Measurements from ENCODE around the gene LIMK1.

Gene LIMK1

DNA sequence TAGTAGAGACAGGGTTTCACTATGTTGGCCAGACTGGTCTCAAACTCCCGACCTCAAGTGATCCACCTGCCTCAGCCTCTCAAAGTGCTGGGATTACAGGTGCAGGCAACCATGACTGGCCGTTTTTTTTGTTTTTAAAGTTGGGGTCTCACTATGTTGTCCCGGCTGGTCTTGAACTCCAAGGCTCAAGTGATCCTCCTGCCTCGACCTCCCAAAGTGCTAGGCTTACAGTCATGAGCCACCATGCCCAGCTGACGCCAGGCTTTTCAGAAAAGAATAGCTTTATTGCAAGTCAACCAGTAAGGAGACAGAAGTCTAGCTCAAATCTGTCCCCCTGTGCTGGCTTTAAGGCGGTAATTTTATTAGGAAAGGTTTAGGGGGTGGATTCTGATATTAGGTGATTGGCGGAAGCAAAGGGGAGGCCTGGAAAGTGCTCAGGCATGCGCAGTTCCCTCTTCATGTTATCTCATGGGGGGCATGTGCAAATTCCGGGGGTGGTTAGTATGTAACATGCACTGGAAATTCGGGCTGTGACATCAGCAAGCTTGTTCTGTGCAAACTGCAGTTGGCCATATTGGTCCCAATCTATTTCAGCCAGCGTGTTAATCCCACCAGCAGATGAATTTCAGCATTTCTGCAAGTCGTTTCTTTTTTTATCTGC lies 42.7 kb downstream of the LIMK1 start:
- TF ChIP-seq, protein P1, sequence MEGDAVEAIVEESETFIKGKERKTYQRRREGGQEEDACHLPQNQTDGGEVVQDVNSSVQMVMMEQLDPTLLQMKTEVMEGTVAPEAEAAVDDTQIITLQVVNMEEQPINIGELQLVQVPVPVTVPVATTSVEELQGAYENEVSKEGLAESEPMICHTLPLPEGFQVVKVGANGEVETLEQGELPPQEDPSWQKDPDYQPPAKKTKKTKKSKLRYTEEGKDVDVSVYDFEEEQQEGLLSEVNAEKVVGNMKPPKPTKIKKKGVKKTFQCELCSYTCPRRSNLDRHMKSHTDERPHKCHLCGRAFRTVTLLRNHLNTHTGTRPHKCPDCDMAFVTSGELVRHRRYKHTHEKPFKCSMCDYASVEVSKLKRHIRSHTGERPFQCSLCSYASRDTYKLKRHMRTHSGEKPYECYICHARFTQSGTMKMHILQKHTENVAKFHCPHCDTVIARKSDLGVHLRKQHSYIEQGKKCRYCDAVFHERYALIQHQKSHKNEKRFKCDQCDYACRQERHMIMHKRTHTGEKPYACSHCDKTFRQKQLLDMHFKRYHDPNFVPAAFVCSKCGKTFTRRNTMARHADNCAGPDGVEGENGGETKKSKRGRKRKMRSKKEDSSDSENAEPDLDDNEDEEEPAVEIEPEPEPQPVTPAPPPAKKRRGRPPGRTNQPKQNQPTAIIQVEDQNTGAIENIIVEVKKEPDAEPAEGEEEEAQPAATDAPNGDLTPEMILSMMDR (IDR thresholded peaks at IDR 0.05; ENCODE audit: low read length, missing control alignments), result no peak
- no peak overlapping the region for H3K4me3 ChIP-seq (replicated peaks; ENCODE audit: low read depth, low read length)
- DNase-seq (ENCODE audit: low read depth), result no peak

DNA sequence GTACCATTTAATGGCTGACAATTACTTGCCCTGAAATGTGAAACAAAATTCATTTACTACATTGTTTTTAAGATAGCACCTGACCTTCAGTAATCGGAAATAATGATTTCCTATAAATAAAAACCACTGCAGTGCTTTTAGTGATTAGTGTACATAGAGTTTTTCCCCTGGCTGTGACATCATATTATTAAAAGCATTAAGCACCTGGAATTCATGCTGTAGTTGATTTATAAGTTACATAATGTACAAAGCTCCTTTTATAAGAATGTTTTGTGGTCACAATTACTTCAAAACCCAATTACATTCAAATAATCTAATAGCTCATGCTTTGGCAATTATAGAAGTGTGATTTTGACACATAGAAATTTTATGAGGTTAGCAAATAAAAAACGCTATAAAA lies 46.3 kb downstream of the LIMK1 start:
- TF ChIP-seq, protein P1 (IDR thresholded peaks at IDR 0.05; ENCODE audit: low read length, missing control alignments), result no peak
- no peak overlapping the region for H3K4me3 ChIP-seq (replicated peaks; ENCODE audit: low read depth, low read length)
- no peak for DNase-seq (ENCODE audit: low read depth)

DNA sequence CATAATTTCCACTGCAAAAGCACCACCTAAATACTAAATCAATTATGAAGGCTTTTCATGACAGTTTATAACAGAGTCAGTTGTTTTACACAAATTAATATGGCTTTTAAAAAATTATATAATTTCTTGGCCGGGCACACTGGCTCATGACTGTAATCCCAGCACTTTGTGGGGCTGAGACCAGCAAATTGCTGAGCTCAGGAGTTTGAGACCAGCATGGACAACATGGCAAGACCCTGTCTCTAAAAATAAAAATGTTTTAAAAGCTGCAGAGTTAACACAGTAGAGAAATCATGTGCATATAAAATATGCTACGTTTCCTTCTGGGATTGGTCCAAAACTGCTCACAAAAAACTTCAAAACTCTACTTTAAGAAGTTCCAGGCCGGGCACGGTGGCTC lies 46.9 kb downstream of the LIMK1 start:
- H3K4me3 ChIP-seq (replicated peaks; ENCODE audit: low read depth, low read length), result no peak overlapping the region
- DNase-seq (ENCODE audit: low read depth), result no peak
- TF ChIP-seq, protein P1 (IDR thresholded peaks at IDR 0.05; ENCODE audit: low read length, missing control alignments), result no peak

DNA sequence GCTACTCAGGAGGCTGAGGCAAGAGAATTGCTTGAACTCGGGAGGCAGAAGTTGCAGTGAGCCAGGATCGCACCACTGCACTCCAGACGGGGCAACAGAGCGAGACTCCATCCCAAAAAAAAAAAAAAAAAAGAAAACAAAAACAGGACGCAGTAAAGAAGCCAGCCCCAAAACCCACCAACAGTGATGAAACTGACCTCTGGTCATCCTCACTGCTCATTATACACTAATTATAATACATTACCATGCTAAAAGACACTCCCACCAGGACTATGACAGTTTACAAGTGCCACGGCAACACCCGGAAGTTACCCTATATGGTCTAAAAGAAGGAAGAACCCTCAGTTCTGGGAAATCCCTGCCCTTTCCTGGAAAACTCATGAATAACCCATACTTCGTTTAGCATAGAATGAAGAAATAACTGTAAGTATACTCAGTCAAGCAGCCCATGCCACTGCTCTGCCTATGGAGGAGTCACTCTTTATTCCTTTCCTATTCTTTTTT lies 50.6 kb downstream of the LIMK1 start:
- DNase-seq (ENCODE audit: low read depth), result peak; percentile 30
- TF ChIP-seq, protein P1 (IDR thresholded peaks at IDR 0.05; ENCODE audit: low read length, missing control alignments), result no peak
- no peak overlapping the region for H3K4me3 ChIP-seq (replicated peaks; ENCODE audit: low read depth, low read length)

DNA sequence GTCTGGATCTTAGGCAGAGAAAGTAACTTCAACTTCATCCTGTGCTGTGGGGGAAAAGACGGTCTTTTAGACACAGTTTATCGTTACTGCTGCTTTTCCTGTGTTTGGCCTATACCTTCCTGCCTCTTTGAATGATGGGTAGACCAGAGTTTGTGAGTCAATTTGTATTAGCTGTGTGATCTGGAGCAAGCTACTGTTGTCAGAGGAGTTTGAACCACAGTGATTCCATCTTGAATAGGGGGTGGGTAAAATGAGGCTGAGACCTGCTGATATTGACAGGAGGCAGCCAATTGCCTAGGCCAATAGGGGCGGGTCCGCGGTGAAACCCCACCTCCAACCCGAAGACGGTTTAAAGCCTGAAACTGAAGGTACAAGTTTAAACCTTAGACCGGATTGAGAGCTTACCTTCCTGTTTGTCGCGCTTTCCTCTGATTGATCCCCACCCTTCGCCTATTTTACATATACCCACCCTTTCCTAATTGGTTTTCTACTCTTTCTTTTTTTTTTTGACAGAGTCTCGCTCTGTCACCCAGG lies 54.8 kb downstream of the LIMK1 start:
- TF ChIP-seq, protein P1 (IDR thresholded peaks at IDR 0.05; ENCODE audit: low read length, missing control alignments), result no peak
- no peak for DNase-seq (ENCODE audit: low read depth)
- H3K4me3 ChIP-seq (replicated peaks; ENCODE audit: low read depth, low read length), result no peak overlapping the region

DNA sequence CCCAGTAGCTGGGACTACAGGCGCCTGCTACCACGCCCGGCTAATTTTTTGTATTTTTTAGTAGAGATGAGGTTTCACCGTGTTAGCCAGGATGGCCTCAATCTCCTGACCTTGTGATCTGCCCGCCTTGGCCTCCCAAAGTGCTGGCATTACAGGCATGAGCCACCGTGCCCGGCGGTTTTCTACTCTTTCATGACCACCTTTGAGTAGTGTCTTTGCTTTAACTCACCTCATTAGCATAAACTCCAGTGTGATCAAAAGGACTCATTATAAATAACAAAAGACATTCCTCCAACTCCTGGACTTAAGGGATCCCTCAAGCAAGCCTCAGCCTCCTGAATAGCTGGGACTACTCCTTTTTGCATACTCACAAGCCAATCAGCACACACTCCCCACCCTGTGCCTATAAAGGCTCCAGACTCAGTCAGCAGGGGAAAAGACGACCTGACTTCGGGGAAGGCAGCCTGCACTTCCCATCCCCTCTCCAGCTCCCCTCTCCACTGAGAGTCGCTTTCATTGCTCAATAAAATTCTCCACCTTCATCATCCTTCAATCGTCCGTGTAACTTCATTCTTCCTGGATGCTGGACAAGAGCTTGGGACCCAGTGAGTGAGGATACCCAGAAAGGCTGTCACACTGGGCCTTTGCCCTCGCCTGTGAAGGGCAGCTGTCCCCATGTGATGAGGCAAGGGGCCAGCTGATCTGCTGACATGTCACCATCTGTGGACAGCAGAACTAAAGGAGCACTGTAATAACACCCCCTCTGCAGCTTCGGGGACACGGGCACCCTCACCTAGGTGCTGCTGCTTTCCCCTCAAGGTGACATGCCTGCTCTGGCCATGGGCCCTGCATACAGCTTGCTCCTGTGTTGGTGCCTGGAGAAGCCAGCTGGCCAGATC lies 55.6 kb downstream of the LIMK1 start:
- TF ChIP-seq, protein P1 (IDR thresholded peaks at IDR 0.05; ENCODE audit: low read length, missing control alignments), result no peak
- H3K4me3 ChIP-seq (replicated peaks; ENCODE audit: low read depth, low read length), result no peak overlapping the region
- no peak for DNase-seq (ENCODE audit: low read depth)
